ENCODE results near the gene ZFYVE28.

GRCh38 chr4:2399631-2400190 is 18.7 kb downstream of the ZFYVE28 start:
- TF ChIP-seq CTCF (IDR thresholded peaks at IDR 0.05) (no peak), POLR2A (IDR thresholded peaks at IDR 0.05) (no peak)

Measured in Peyer's patch (tissue), 4 donors.